ENCODE data around the gene CBX5. TPM values are rescaled to one million over a fixed set of nuclear protein-coding genes. Genes with fewer than 3 reads are reported as not detected.

The CBX5 gene
- total and polyA plus RNA-seq, 9 of the 15 experiments (the other 6 are each of a cell fraction or from before 2014, with no cell fraction given) = 32.6 to 102 (median 59.2) TPM

DNA sequence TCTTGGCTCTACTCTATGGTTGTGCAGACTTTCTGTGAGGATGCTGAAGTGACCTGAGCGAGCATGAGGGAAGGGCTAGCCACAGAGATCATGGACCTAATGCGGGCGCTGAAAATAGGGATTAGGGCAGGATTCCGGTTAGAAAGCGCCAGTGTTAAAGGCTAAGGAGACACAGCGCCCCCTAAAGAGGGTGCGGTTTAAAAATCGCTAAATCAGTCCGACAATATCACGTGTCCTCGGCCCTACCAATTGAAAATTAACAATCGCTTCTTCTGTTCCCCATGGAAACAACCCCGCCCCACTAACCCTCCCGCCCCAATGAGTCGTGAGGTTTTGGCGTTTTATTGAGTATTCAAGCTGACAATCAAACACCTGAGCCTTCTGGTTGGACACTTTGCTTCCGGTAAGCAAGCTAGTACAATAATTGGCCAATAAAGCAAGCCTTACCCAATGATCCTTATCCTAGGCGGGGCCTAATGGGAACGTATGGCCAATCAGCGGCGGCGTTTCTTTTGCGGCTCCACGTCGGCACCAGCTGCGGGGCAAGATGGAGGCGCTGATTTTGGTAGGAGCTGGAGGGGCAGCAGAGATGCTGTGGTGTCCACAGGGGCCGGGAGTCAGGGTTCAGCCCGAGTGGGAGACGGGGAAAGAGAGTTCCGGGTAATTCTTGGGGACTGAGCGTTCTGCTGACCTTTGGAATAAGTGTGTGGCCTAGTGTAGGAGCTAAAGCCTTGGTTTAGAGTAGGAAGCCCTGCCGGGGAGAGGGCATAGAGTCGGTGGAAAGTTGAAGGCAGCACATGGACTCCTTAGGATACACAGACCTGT, 44.9 kb upstream of the CBX5 start, which contains the start of gene COPZ1 (continued):
- TF ChIP-seq, protein P1, sequence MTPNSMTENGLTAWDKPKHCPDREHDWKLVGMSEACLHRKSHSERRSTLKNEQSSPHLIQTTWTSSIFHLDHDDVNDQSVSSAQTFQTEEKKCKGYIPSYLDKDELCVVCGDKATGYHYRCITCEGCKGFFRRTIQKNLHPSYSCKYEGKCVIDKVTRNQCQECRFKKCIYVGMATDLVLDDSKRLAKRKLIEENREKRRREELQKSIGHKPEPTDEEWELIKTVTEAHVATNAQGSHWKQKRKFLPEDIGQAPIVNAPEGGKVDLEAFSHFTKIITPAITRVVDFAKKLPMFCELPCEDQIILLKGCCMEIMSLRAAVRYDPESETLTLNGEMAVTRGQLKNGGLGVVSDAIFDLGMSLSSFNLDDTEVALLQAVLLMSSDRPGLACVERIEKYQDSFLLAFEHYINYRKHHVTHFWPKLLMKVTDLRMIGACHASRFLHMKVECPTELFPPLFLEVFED (CRISPR knock-in tag; conservative IDR thresholded peaks at IDR 0.05) = peak; percentile 95
- peak; percentile 77 for TF ChIP-seq ZNF766 (CRISPR knock-in tag; conservative IDR thresholded peaks at IDR 0.05)
- TF ChIP-seq POLR3A (IDR thresholded peaks at IDR 0.05; ENCODE audit: borderline replicate concordance, extremely low read depth, insufficient read depth, insufficient read length) = no peak
- peak; percentile 83 for TF ChIP-seq CHD2 (IDR thresholded peaks at IDR 0.05; ENCODE audit: low read depth, low read length)
- TF ChIP-seq, protein P2, sequence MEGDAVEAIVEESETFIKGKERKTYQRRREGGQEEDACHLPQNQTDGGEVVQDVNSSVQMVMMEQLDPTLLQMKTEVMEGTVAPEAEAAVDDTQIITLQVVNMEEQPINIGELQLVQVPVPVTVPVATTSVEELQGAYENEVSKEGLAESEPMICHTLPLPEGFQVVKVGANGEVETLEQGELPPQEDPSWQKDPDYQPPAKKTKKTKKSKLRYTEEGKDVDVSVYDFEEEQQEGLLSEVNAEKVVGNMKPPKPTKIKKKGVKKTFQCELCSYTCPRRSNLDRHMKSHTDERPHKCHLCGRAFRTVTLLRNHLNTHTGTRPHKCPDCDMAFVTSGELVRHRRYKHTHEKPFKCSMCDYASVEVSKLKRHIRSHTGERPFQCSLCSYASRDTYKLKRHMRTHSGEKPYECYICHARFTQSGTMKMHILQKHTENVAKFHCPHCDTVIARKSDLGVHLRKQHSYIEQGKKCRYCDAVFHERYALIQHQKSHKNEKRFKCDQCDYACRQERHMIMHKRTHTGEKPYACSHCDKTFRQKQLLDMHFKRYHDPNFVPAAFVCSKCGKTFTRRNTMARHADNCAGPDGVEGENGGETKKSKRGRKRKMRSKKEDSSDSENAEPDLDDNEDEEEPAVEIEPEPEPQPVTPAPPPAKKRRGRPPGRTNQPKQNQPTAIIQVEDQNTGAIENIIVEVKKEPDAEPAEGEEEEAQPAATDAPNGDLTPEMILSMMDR (IDR thresholded peaks at IDR 0.05 in 2 of 3, conservative IDR thresholded peaks at IDR 0.05 in 1 of 3; ENCODE audit: insufficient read depth in 2 of 3, low read depth in 1 of 3, low read length in 3 of 3) = peak; percentile 84 to 98 (median 87)
- 0 out of 2 replicates have a peak, but pooled peaks have one; percentile 5 for TF ChIP-seq DPF2 (IDR thresholded peaks at IDR 0.05)
- no peak for TF ChIP-seq ZNF12 (CRISPR knock-in tag; IDR thresholded peaks at IDR 0.05)
- TF ChIP-seq, protein P3, sequence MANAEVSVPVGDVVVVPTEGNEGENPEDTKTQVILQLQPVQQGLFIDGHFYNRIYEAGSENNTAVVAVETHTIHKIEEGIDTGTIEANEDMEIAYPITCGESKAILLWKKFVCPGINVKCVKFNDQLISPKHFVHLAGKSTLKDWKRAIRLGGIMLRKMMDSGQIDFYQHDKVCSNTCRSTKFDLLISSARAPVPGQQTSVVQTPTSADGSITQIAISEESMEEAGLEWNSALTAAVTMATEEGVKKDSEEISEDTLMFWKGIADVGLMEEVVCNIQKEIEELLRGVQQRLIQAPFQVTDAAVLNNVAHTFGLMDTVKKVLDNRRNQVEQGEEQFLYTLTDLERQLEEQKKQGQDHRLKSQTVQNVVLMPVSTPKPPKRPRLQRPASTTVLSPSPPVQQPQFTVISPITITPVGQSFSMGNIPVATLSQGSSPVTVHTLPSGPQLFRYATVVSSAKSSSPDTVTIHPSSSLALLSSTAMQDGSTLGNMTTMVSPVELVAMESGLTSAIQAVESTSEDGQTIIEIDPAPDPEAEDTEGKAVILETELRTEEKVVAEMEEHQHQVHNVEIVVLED (CRISPR knock-in tag; IDR thresholded peaks at IDR 0.05) = peak; percentile 84
- TF ChIP-seq SIN3B (IDR thresholded peaks at IDR 0.05; ENCODE audit: low read depth) = peak; percentile 89
- TF ChIP-seq, protein P4, sequence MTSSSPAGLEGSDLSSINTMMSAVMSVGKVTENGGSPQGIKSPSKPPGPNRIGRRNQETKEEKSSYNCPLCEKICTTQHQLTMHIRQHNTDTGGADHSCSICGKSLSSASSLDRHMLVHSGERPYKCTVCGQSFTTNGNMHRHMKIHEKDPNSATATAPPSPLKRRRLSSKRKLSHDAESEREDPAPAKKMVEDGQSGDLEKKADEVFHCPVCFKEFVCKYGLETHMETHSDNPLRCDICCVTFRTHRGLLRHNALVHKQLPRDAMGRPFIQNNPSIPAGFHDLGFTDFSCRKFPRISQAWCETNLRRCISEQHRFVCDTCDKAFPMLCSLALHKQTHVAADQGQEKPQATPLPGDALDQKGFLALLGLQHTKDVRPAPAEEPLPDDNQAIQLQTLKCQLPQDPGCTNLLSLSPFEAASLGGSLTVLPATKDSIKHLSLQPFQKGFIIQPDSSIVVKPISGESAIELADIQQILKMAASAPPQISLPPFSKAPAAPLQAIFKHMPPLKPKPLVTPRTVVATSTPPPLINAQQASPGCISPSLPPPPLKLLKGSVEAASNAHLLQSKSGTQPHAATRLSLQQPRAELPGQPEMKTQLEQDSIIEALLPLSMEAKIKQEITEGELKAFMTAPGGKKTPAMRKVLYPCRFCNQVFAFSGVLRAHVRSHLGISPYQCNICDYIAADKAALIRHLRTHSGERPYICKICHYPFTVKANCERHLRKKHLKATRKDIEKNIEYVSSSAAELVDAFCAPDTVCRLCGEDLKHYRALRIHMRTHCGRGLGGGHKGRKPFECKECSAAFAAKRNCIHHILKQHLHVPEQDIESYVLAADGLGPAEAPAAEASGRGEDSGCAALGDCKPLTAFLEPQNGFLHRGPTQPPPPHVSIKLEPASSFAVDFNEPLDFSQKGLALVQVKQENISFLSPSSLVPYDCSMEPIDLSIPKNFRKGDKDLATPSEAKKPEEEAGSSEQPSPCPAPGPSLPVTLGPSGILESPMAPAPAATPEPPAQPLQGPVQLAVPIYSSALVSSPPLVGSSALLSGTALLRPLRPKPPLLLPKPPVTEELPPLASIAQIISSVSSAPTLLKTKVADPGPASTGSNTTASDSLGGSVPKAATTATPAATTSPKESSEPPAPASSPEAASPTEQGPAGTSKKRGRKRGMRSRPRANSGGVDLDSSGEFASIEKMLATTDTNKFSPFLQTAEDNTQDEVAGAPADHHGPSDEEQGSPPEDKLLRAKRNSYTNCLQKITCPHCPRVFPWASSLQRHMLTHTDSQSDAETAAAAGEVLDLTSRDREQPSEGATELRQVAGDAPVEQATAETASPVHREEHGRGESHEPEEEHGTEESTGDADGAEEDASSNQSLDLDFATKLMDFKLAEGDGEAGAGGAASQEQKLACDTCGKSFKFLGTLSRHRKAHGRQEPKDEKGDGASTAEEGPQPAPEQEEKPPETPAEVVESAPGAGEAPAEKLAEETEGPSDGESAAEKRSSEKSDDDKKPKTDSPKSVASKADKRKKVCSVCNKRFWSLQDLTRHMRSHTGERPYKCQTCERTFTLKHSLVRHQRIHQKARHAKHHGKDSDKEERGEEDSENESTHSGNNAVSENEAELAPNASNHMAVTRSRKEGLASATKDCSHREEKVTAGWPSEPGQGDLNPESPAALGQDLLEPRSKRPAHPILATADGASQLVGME (CRISPR knock-in tag; IDR thresholded peaks at IDR 0.05) = no peak
